ENCODE measurements around the gene CACNA1I. TPM values are rescaled to one million over a fixed set of nuclear protein-coding genes. Genes with fewer than 3 reads are reported as not detected.

The CACNA1I gene
- total RNA-seq, 2 experiments from 2014 or later, result 8.4 to 9.3 TPM

- no peaks in the 10 kb centered on the region for H3K36me3 Mint-ChIP-seq (ENCODE audit: low read depth)
- H3K9me3 Mint-ChIP-seq, result peaks cover under 1% of the 10 kb centered on the region
- H3K27me3 Mint-ChIP-seq, result peaks cover 6% of the 10 kb centered on the region
- CTCF ChIA-PET, result no interaction called here
- no peak overlapping the region for H3K27ac Mint-ChIP-seq
- peaks cover 20% of the 10 kb centered on the region for H3K4me1 Mint-ChIP-seq
- H3K4me3 Mint-ChIP-seq, result no peak overlapping the region
- POLR2A ChIA-PET, result no interaction called here
- no peak for DNase-seq
Observed at GRCh38 chr22:39717099-39717498, 146.5 kb downstream of the CACNA1I start.

GRCh38 chr22:39718206-39718605 lies 147.7 kb downstream of the CACNA1I start:
- Mint-ChIP-seq H3K4me1 (peaks cover 28% of the 10 kb centered on the region), H3K4me3 (no peak overlapping the region), H3K36me3 (ENCODE audit: low read depth) (no peaks in the 10 kb centered on the region), H3K27me3 (peaks cover 5% of the 10 kb centered on the region), H3K27ac (peak overlapping the region; percentile 44), H3K9me3 (peaks cover 4% of the 10 kb centered on the region)
- POLR2A ChIA-PET, result no interaction called here
- no peak for DNase-seq
- CTCF ChIA-PET, result interaction anchor here (1.0 kb wide), 1 partner anchor 131 kb away, joined by 3 read pairs; no protein-coding TSS in a partner anchor

- Mint-ChIP-seq H3K36me3 (ENCODE audit: low read depth) (no peaks in the 10 kb centered on the region), H3K4me3 (no peak overlapping the region), H3K27ac (no peak overlapping the region), H3K27me3 (peaks cover 5% of the 10 kb centered on the region), H3K9me3 (peaks cover 4% of the 10 kb centered on the region), H3K4me1 (peaks cover 28% of the 10 kb centered on the region)
- ChIA-PET POLR2A (no interaction called here), CTCF (interaction anchor here (0.6 to 1.0 kb wide), 2 partner anchors 132 to 351 kb away, joined by 3 read pairs; no protein-coding TSS in a partner anchor)
- DNase-seq, result no peak
Observed at GRCh38 chr22:39718921-39719475, 148.4 kb downstream of the CACNA1I start.

- CTCF ChIA-PET, result no interaction called here
- Mint-ChIP-seq H3K36me3 (ENCODE audit: low read depth) (no peaks in the 10 kb centered on the region), H3K4me1 (peaks cover 28% of the 10 kb centered on the region), H3K27ac (no peak overlapping the region), H3K9me3 (peaks cover 4% of the 10 kb centered on the region), H3K4me3 (no peak overlapping the region), H3K27me3 (peaks cover 5% of the 10 kb centered on the region)
- DNase-seq, result no peak
- POLR2A ChIA-PET, result no interaction called here
Observed at GRCh38 chr22:39719559-39720450, 149.3 kb downstream of the CACNA1I start.

GRCh38 chr22:39721206-39722031 lies 150.9 kb downstream of the CACNA1I start:
- Mint-ChIP-seq H3K4me1 (peaks cover 28% of the 10 kb centered on the region), H3K27ac (no peak overlapping the region), H3K36me3 (ENCODE audit: low read depth) (no peaks in the 10 kb centered on the region), H3K9me3 (peaks cover 4% of the 10 kb centered on the region), H3K27me3 (peaks cover 7% of the 10 kb centered on the region), H3K4me3 (no peak overlapping the region)
- POLR2A ChIA-PET, result no interaction called here
- DNase-seq, result no peak
- CTCF ChIA-PET, result interaction anchor here (1.5 kb wide), 1 partner anchor 11 kb away, joined by 4 read pairs; no protein-coding TSS in a partner anchor

GRCh38 chr22:39722032-39722325 lies 151.4 kb downstream of the CACNA1I start:
- H3K27ac Mint-ChIP-seq, result no peak overlapping the region
- peaks cover 4% of the 10 kb centered on the region for H3K9me3 Mint-ChIP-seq
- no peaks in the 10 kb centered on the region for H3K36me3 Mint-ChIP-seq (ENCODE audit: low read depth)
- DNase-seq, result no peak
- peaks cover 28% of the 10 kb centered on the region for H3K4me1 Mint-ChIP-seq
- CTCF ChIA-PET, result interaction anchor here (1.5 kb wide), 1 partner anchor 12 kb away, joined by 4 read pairs; no protein-coding TSS in a partner anchor
- peaks cover 10% of the 10 kb centered on the region for H3K27me3 Mint-ChIP-seq
- POLR2A ChIA-PET, result no interaction called here
- no peak overlapping the region for H3K4me3 Mint-ChIP-seq

- POLR2A ChIA-PET, result no interaction called here
Observed at GRCh38 chr22:39722501-39722900, 151.9 kb downstream of the CACNA1I start.

GRCh38 chr22:39723463-39723862 lies 152.9 kb downstream of the CACNA1I start:
- H3K27me3 Mint-ChIP-seq, result peaks cover 12% of the 10 kb centered on the region
- no peak for DNase-seq
- no peaks in the 10 kb centered on the region for H3K36me3 Mint-ChIP-seq (ENCODE audit: low read depth)
- H3K4me3 Mint-ChIP-seq, result no peak overlapping the region
- ChIA-PET POLR2A (no interaction called here), CTCF (interaction anchor here (1.0 kb wide), 1 partner anchor 18 kb away, joined by 3 read pairs; no protein-coding TSS in a partner anchor)
- H3K4me1 Mint-ChIP-seq, result peaks cover 23% of the 10 kb centered on the region
- H3K27ac Mint-ChIP-seq, result no peak overlapping the region
- peaks cover 4% of the 10 kb centered on the region for H3K9me3 Mint-ChIP-seq

More at GRCh38 chr22:39722501-39722900, 151.9 kb downstream of the CACNA1I start:
- peaks cover 28% of the 10 kb centered on the region for H3K4me1 Mint-ChIP-seq
- H3K27me3 Mint-ChIP-seq, result peaks cover 12% of the 10 kb centered on the region
- no peak overlapping the region for H3K4me3 Mint-ChIP-seq
- H3K27ac Mint-ChIP-seq, result no peak overlapping the region
- H3K9me3 Mint-ChIP-seq, result peaks cover 4% of the 10 kb centered on the region
- no peaks in the 10 kb centered on the region for H3K36me3 Mint-ChIP-seq (ENCODE audit: low read depth)
- no peak for DNase-seq
- CTCF ChIA-PET, result interaction anchor here (1.0 kb wide), 1 partner anchor 17 kb away, joined by 3 read pairs; no protein-coding TSS in a partner anchor

GRCh38 chr22:39723899-39724351 lies 153.4 kb downstream of the CACNA1I start:
- CTCF ChIA-PET, result no interaction called here
- POLR2A ChIA-PET, result no interaction called here
- Mint-ChIP-seq H3K27ac (no peak overlapping the region), H3K4me1 (peaks cover 22% of the 10 kb centered on the region), H3K36me3 (ENCODE audit: low read depth) (no peaks in the 10 kb centered on the region), H3K4me3 (no peak overlapping the region), H3K9me3 (peaks cover 4% of the 10 kb centered on the region), H3K27me3 (peaks cover 12% of the 10 kb centered on the region)
- no peak for DNase-seq

GRCh38 chr22:39724390-39724789 lies 153.8 kb downstream of the CACNA1I start:
- DNase-seq, result no peak
- Mint-ChIP-seq H3K27me3 (peaks cover 12% of the 10 kb centered on the region), H3K36me3 (ENCODE audit: low read depth) (no peaks in the 10 kb centered on the region), H3K27ac (no peak overlapping the region), H3K4me1 (peaks cover 18% of the 10 kb centered on the region), H3K9me3 (peaks cover 4% of the 10 kb centered on the region), H3K4me3 (no peak overlapping the region)
- ChIA-PET POLR2A (no interaction called here), CTCF (no interaction called here)

GRCh38 chr22:39724857-39725256 lies 154.3 kb downstream of the CACNA1I start:
- DNase-seq, result no peak
- CTCF ChIA-PET, result no interaction called here
- H3K27ac Mint-ChIP-seq, result no peak overlapping the region
- peaks cover 4% of the 10 kb centered on the region for H3K9me3 Mint-ChIP-seq
- peaks cover 12% of the 10 kb centered on the region for H3K27me3 Mint-ChIP-seq
- no peak overlapping the region for H3K4me3 Mint-ChIP-seq
- POLR2A ChIA-PET, result no interaction called here
- no peaks in the 10 kb centered on the region for H3K36me3 Mint-ChIP-seq (ENCODE audit: low read depth)
- peaks cover 15% of the 10 kb centered on the region for H3K4me1 Mint-ChIP-seq

- H3K27me3 Mint-ChIP-seq, result peaks cover 11% of the 10 kb centered on the region
- no peaks in the 10 kb centered on the region for H3K36me3 Mint-ChIP-seq (ENCODE audit: low read depth)
- H3K27ac Mint-ChIP-seq, result no peak overlapping the region
- ChIA-PET POLR2A (no interaction called here), CTCF (no interaction called here)
- H3K4me1 Mint-ChIP-seq, result peaks cover 15% of the 10 kb centered on the region
- DNase-seq, result no peak
- peaks cover 4% of the 10 kb centered on the region for H3K9me3 Mint-ChIP-seq
- no peak overlapping the region for H3K4me3 Mint-ChIP-seq
Observed at GRCh38 chr22:39725351-39726035, 154.9 kb downstream of the CACNA1I start.
